ENCODE measurements around the gene LIN7A.

DNA sequence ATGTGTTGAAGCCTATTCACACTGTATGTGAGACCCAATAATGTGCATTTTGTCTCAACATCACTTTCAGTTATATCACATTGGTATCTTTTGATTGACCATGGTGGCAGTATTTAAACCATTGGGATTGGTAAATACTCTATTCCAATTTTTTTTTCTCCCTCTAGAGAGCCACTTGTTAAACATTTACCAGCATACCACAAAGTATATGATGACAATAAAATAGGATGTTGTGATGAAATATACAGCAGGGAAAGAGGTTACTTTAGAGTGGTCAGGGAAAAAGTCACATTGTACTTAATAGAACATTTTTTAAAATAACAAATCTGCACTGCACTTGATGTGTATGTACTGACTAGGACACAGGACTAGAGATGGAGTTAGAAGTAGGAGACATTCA, 5.6 kb upstream of the LIN7A start:
- TF ChIP-seq, protein P1, sequence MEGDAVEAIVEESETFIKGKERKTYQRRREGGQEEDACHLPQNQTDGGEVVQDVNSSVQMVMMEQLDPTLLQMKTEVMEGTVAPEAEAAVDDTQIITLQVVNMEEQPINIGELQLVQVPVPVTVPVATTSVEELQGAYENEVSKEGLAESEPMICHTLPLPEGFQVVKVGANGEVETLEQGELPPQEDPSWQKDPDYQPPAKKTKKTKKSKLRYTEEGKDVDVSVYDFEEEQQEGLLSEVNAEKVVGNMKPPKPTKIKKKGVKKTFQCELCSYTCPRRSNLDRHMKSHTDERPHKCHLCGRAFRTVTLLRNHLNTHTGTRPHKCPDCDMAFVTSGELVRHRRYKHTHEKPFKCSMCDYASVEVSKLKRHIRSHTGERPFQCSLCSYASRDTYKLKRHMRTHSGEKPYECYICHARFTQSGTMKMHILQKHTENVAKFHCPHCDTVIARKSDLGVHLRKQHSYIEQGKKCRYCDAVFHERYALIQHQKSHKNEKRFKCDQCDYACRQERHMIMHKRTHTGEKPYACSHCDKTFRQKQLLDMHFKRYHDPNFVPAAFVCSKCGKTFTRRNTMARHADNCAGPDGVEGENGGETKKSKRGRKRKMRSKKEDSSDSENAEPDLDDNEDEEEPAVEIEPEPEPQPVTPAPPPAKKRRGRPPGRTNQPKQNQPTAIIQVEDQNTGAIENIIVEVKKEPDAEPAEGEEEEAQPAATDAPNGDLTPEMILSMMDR (IDR thresholded peaks at IDR 0.05; ENCODE audit: borderline replicate concordance, extremely low read depth, low read length, poor library complexity, severe bottlenecking) = no peak
- no peak for TF ChIP-seq EZH2 (IDR thresholded peaks at IDR 0.05; ENCODE audit: borderline replicate concordance, low read depth, low read length, severe bottlenecking)
